B cell (primary cell): ENCODE results near the gene IDS. TPM values are rescaled to one million over a fixed set of nuclear protein-coding genes. Genes with fewer than 3 reads are reported as not detected.
"Not testable (repeated sequence)": the region's sequence is repeated elsewhere in the genome, so short reads cannot be mapped to it uniquely, and the experiment has no call there.

Experiments used
- ATAC-seq: fragments of 200-7000 bp; cut with Tn5 transposase; one replicate; pipeline ENCODE4 v1.10.0; 2021; ENCODE audit warnings: low read depth, mild to moderate bottlenecking, moderate number of reproducible peaks, moderate library complexity
- CTCF ChIA-PET: fragments of 350-600 bp; sonication (Branson Sonifier 250); formaldehyde crosslinking; loops from one replicate; lab custom pipeline; 2021; ENCODE audit warnings: antibody characterized with exemption, inconsistent platforms; lab: Charles Lee
- POLR2A ChIA-PET: fragments of 350-600 bp; sonication (Branson Sonifier 250); formaldehyde crosslinking; loops from one replicate; lab custom pipeline; 2021; ENCODE audit warnings: antibody characterized with exemption; lab: Charles Lee
- DNase-seq: peaks from one replicate; pipeline ENCODE4 v3.0.0; 2013
- H2AFZ ChIP-seq: 2 replicates; pipeline ENCODE4 v1.6.1; 2012; ENCODE audit warnings: mild to moderate bottlenecking, low read depth, low read length; ENCODE audit not compliant: insufficient read depth, poor library complexity, severe bottlenecking
- H3K27ac ChIP-seq, 2 donors: 1 replicate in 1 of 2; 2 replicates in 1 of 2; pipeline ENCODE4 v1.5.1; 2012 to 2013; ENCODE audit warnings: low read length in 2 of 2, mild to moderate bottlenecking in 2 of 2, moderate library complexity in 1 of 2
- H3K27me3 ChIP-seq, 4 experiments: fragments of 200-600 bp in 1 of 4; sonication (generic) in 1 of 4; replicated peaks in 1 of 4; 1 replicate in 2 of 4; 2 replicates in 2 of 4; pipeline versions ENCODE4 v1.6.1 to v1.7.0; 2013 to 2016; ENCODE audit warnings: low read length in 3 of 4, mild to moderate bottlenecking in 2 of 4, mixed read lengths in 1 of 4, moderate library complexity in 1 of 4; ENCODE audit not compliant: insufficient read depth in 4 of 4, control insufficient read depth in 3 of 4; ENCODE audit errors: control extremely low read depth in 1 of 4
- H3K36me3 ChIP-seq, 2 experiments: replicated peaks in 1 of 2; 1 replicate in 1 of 2; 2 replicates in 1 of 2; pipeline versions ENCODE4 v1.6.1 to v1.7.1; 2013; ENCODE audit warnings: low read length in 1 of 2; ENCODE audit not compliant: insufficient read depth in 2 of 2, control insufficient read depth in 1 of 2; ENCODE audit errors: control extremely low read depth in 1 of 2, extremely low read depth in 1 of 2
- H3K4me1 ChIP-seq, 2 donors: fragments of 200-600 bp in 1 of 2; sonication (generic) in 1 of 2; 1 replicate in 1 of 2; 2 replicates in 1 of 2; pipeline versions ENCODE4 v1.5.1 to v1.6.1; 2013 to 2017; ENCODE audit warnings: low read length in 2 of 2; ENCODE audit not compliant: control insufficient read depth in 2 of 2, insufficient read depth in 2 of 2
- H3K4me2 ChIP-seq: replicated peaks from 2 replicates; pipeline ENCODE3; 2012; ENCODE audit warnings: mild to moderate bottlenecking, low read depth, low read length; ENCODE audit not compliant: poor library complexity, severe bottlenecking
- H3K4me3 ChIP-seq, 5 experiments: fragments of 200-600 bp in 1 of 5; sonication (generic) in 1 of 5; 1 replicate in 3 of 5; 2 replicates in 2 of 5; pipeline versions ENCODE4 v1.5.1 to v1.7.0; 2011 to 2016; ENCODE audit warnings: low read length in 4 of 5, mild to moderate bottlenecking in 4 of 5, low read depth in 2 of 5, control low read depth in 1 of 5, moderate library complexity in 1 of 5; ENCODE audit not compliant: insufficient read depth in 1 of 5; ENCODE audit errors: control extremely low read depth in 1 of 5, extremely low read depth in 1 of 5
- H3K79me2 ChIP-seq: fragments of 200-600 bp; sonication (generic); one replicate; pipeline ENCODE4 v1.6.0; 2016; ENCODE audit warnings: low read length; ENCODE audit not compliant: control insufficient read depth, insufficient read depth
- H3K9ac ChIP-seq: fragments of 200-600 bp; sonication (generic); 2 replicates; pipeline ENCODE4 v1.6.1; 2017; ENCODE audit warnings: mild to moderate bottlenecking, low read length, moderate library complexity
- H3K9me3 ChIP-seq, 3 donors: one replicate each; pipeline versions ENCODE4 v1.6.1 to v1.7.1; 2013; ENCODE audit warnings: low read length in 2 of 3; ENCODE audit not compliant: control insufficient read depth in 2 of 3, insufficient read depth in 1 of 3; ENCODE audit errors: control extremely low read depth in 1 of 3
- H4K20me1 ChIP-seq: 2 replicates; pipeline ENCODE4 v1.6.0; 2012; ENCODE audit warnings: mild to moderate bottlenecking, low read length; ENCODE audit not compliant: insufficient read depth, control insufficient read depth, poor library complexity, severe bottlenecking
- H3K27ac Mint-ChIP-seq: one replicate; pipeline ENCODE4 v1.8.0; 2021; ENCODE audit warnings: mixed read lengths
- H3K27me3 Mint-ChIP-seq: one replicate; pipeline ENCODE4 v1.8.0; 2021; ENCODE audit warnings: mixed read lengths
- H3K4me1 Mint-ChIP-seq: one replicate; pipeline ENCODE4 v1.8.0; 2021; ENCODE audit warnings: mixed read lengths
- H3K4me3 Mint-ChIP-seq: one replicate; pipeline ENCODE4 v1.8.0; 2021; ENCODE audit warnings: mixed read lengths
- H3K9me3 Mint-ChIP-seq: one replicate; pipeline ENCODE4 v1.8.0; 2022; ENCODE audit warnings: mixed read lengths; ENCODE audit not compliant: insufficient read depth
- CTCF ChIP-seq: fragments of 200-600 bp; IDR thresholded peaks from one replicate; pipeline ENCODE4 v1.8.0; 2022; ENCODE audit warnings: antibody characterized with exemption, mild to moderate bottlenecking
- EZH2 ChIP-seq: IDR thresholded peaks from 2 replicates; pipeline ENCODE4 v1.6.1; 2012; ENCODE audit warnings: borderline replicate concordance, low read depth, mild to moderate bottlenecking, moderate library complexity, low read length; ENCODE audit not compliant: insufficient read depth, poor library complexity, severe bottlenecking
- WGBS: methylation state at CpG from one replicate; pipeline ENCODE4 v1.1.5; 2013; ENCODE audit warnings: missing lambda C conversion rate; ENCODE audit not compliant: insufficient coverage; 5-methylcytosine and 5-hydroxymethylcytosine counted together
- intact Hi-C: fragments of 100-400 bp; cut with micrococcal nuclease; formaldehyde crosslinking; loops from one replicate; pipeline ENCODE4 v1.10.0; 2022
- polyA plus RNA-seq: library from polyadenylated mRNA; depleted of rRNA; stranded (reverse); fragments of >200 nt; gene quantifications from 2 replicates; pipeline ENCODE4 v1.2.3, GENCODE V29; 2012
- total RNA-seq, 2 donors: library from RNA; stranded (reverse); fragments of 120-200 nt in 1 of 2; gene quantifications; 1 replicate in 1 of 2; 2 replicates in 1 of 2; pipeline versions ENCODE4 v1.2.3 to v1.2.4, GENCODE V29; 2013 to 2022

IDS gene
- total and polyA plus RNA-seq, 2 donors (not counting 1 experiment from before 2014, with no cell fraction given), result 85.3 to 169 TPM

- intact Hi-C loops, H3K27me3 ChIP-seq, H3K4me2 ChIP-seq, CTCF ChIA-PET, H3K4me3 Mint-ChIP-seq, H3K9ac ChIP-seq, H3K4me1 ChIP-seq, DNase-seq, H2AFZ ChIP-seq, H3K9me3 ChIP-seq, H3K9me3 Mint-ChIP-seq, ATAC-seq, H3K4me3 ChIP-seq, H3K36me3 ChIP-seq, H3K27ac ChIP-seq, H3K79me2 ChIP-seq, H3K27me3 Mint-ChIP-seq, H4K20me1 ChIP-seq, H3K4me1 Mint-ChIP-seq: not testable (repeated sequence)
- no CpG with 5 or more reads among the region's 29 CpGs for WGBS
- POLR2A ChIA-PET, result interaction anchor here (0.6 kb wide), 1 partner anchor 27 kb away, joined by 3 read pairs; no protein-coding TSS in a partner anchor
- H3K27ac Mint-ChIP-seq, result peak overlapping the region; percentile 41
These were observed 40.7 kb upstream of the IDS start for GRCh38 chrX:149545545-149546543.

- H3K4me1 Mint-ChIP-seq, result peaks cover 12% of the 10 kb centered on the region
- H3K79me2 ChIP-seq, result peaks cover 7% of the 10 kb centered on the region
- H3K36me3 ChIP-seq, result no peaks in the 10 kb centered on the region
- CTCF ChIA-PET, result interaction anchor here (3.5 kb wide), 1 partner anchor 30 kb away, joined by 20 read pairs; no protein-coding TSS in a partner anchor
- under 1% methylated on average over 11 of the region's 13 CpGs for WGBS
- ATAC-seq (no peak), DNase-seq (no peak)
- peak overlapping the region; percentile 4 to 81 (median 68) for H3K4me3 ChIP-seq
- peak overlapping the region; percentile 79 for H3K4me2 ChIP-seq
- H3K9ac ChIP-seq, result peak overlapping the region; percentile 78
- H3K4me1 ChIP-seq, result peaks cover 6 to 13% of the 10 kb centered on the region in 2 donors
- no peaks in the 10 kb centered on the region for H3K27me3 ChIP-seq
- no peaks in the 10 kb centered on the region for H3K27me3 Mint-ChIP-seq
- peak overlapping the region; percentile 100 for H3K27ac Mint-ChIP-seq
- intact Hi-C loops, result no loop called here
- POLR2A ChIA-PET, result no interaction called here
- TF ChIP-seq EZH2, result no peak
- TF ChIP-seq CTCF, result no peak
- H3K9me3 ChIP-seq, result no peaks in the 10 kb centered on the region
- no peaks in the 10 kb centered on the region for H3K9me3 Mint-ChIP-seq
- H3K4me3 Mint-ChIP-seq, result peak overlapping the region; percentile 95
- H4K20me1 ChIP-seq, result no peaks in the 10 kb centered on the region
- H2AFZ ChIP-seq, result peak overlapping the region; percentile 18
- peak overlapping the region; percentile 99 for H3K27ac ChIP-seq
These were observed 36.5 kb upstream of the IDS start for GRCh38 chrX:149541521-149542047.
